Activated CD8-positive, alpha-beta T cell treated with anti-CD3 and anti-CD28 coated beads for 36 hours (primary cell): ENCODE results near the gene FNIP2. TPM values are rescaled to one million over a fixed set of nuclear protein-coding genes. Genes with fewer than 3 reads are reported as not detected.

Source experiments
- ATAC-seq: fragments of 200-7000 bp; cut with Tn5 transposase; one replicate; pipeline ENCODE4 v1.10.0; 2021; ENCODE audit warnings: mild to moderate bottlenecking, moderate library complexity
- CTCF ChIA-PET: fragments of 350-600 bp; sonication (Branson Sonifier 250); formaldehyde crosslinking; loops from one replicate; lab custom pipeline; 2021; ENCODE audit warnings: antibody characterized with exemption; lab: Charles Lee
- POLR2A ChIA-PET: fragments of 350-600 bp; sonication (Branson Sonifier 250); formaldehyde crosslinking; loops from one replicate; lab custom pipeline; 2021; ENCODE audit warnings: antibody characterized with exemption; lab: Charles Lee
- DNase-seq: peaks from one replicate; pipeline ENCODE4 v3.0.0-alpha.2; 2020
- H3K27ac Mint-ChIP-seq: one replicate; pipeline ENCODE4 v1.8.0; 2021; ENCODE audit warnings: mild to moderate bottlenecking, mixed read lengths
- H3K27me3 Mint-ChIP-seq: one replicate; pipeline ENCODE4 v1.8.0; 2021; ENCODE audit warnings: mixed read lengths
- H3K36me3 Mint-ChIP-seq: one replicate; pipeline ENCODE4 v1.8.0; 2021; ENCODE audit warnings: low read depth, mixed read lengths
- H3K4me1 Mint-ChIP-seq: one replicate; pipeline ENCODE4 v1.8.0; 2021; ENCODE audit warnings: low read depth, mixed read lengths
- H3K4me3 Mint-ChIP-seq: one replicate; pipeline ENCODE4 v1.8.0; 2021; ENCODE audit warnings: mild to moderate bottlenecking, moderate library complexity, mixed read lengths
- H3K9me3 Mint-ChIP-seq: one replicate; pipeline ENCODE4 v1.8.0; 2021; ENCODE audit warnings: mixed read lengths
- CTCF ChIP-seq: fragments of 200-600 bp; IDR thresholded peaks from one replicate; pipeline ENCODE4 v1.8.0; 2022; ENCODE audit warnings: antibody characterized with exemption, mild to moderate bottlenecking
- intact Hi-C: fragments of 100-400 bp; cut with micrococcal nuclease; formaldehyde crosslinking; loops from one replicate; pipeline ENCODE4 v1.10.0; 2022
- total RNA-seq, 2 experiments: library from RNA; stranded (reverse); gene quantifications; one replicate each; pipeline ENCODE4 v1.2.3, GENCODE V29; 2021

FNIP2 gene
- total RNA-seq, 2 experiments from 2014 or later: 11.2 to 11.7 TPM

- Mint-ChIP-seq H3K27ac (no peak overlapping the region), H3K9me3 (no peaks in the 10 kb centered on the region), H3K4me3 (no peak overlapping the region), H3K27me3 (no peaks in the 10 kb centered on the region), H3K4me1 (peaks cover 32% of the 10 kb centered on the region), H3K36me3 (no peaks in the 10 kb centered on the region)
- ATAC-seq (no peak), DNase-seq (no peak)
- ChIA-PET POLR2A (interaction anchor here (0.6 kb wide), 1 partner anchor 295 kb away, joined by 3 read pairs; no protein-coding TSS in a partner anchor), CTCF (interaction anchor here (0.7 to 1.5 kb wide), 2 partner anchors 64 to 418 kb away, joined by 3 read pairs; no protein-coding TSS in a partner anchor)
- no peak for TF ChIP-seq CTCF
- intact Hi-C loops: no loop called here
Measured at GRCh38 chr4:158782551-158783360, 13.9 kb downstream of the FNIP2 start.

GRCh38 chr4:158783785-158784184 lies 15.0 kb downstream of the FNIP2 start:
- Mint-ChIP-seq H3K36me3 (no peaks in the 10 kb centered on the region), H3K4me1 (peaks cover 28% of the 10 kb centered on the region), H3K4me3 (no peak overlapping the region), H3K27ac (no peak overlapping the region), H3K27me3 (no peaks in the 10 kb centered on the region), H3K9me3 (no peaks in the 10 kb centered on the region)
- DNase-seq: no peak
- CTCF ChIA-PET: no interaction called here
- POLR2A ChIA-PET: no interaction called here
- no peak for TF ChIP-seq CTCF
- intact Hi-C loops: no loop called here
- ATAC-seq: no peak

GRCh38 chr4:158785718-158786117 lies 16.9 kb downstream of the FNIP2 start:
- Mint-ChIP-seq H3K4me1 (peaks cover 27% of the 10 kb centered on the region), H3K36me3 (no peaks in the 10 kb centered on the region), H3K9me3 (no peaks in the 10 kb centered on the region), H3K4me3 (no peak overlapping the region), H3K27me3 (no peaks in the 10 kb centered on the region), H3K27ac (no peak overlapping the region)
- intact Hi-C loops: no loop called here
- no peak for DNase-seq
- TF ChIP-seq CTCF: no peak
- ChIA-PET CTCF (no interaction called here), POLR2A (no interaction called here)
- ATAC-seq: no peak

- intact Hi-C loops: no loop called here
- no peak for ATAC-seq
- Mint-ChIP-seq H3K36me3 (no peaks in the 10 kb centered on the region), H3K4me1 (peaks cover 27% of the 10 kb centered on the region), H3K4me3 (no peak overlapping the region), H3K27me3 (no peaks in the 10 kb centered on the region), H3K9me3 (no peaks in the 10 kb centered on the region), H3K27ac (no peak overlapping the region)
- POLR2A ChIA-PET: no interaction called here
- TF ChIP-seq CTCF: no peak
- no peak for DNase-seq
- CTCF ChIA-PET: no interaction called here
Measured at GRCh38 chr4:158786121-158786601, 17.3 kb downstream of the FNIP2 start.

GRCh38 chr4:158786955-158787354 lies 18.1 kb downstream of the FNIP2 start:
- ATAC-seq (no peak), DNase-seq (no peak)
- no peaks in the 10 kb centered on the region for H3K36me3 Mint-ChIP-seq
- no peak overlapping the region for H3K4me3 Mint-ChIP-seq
- CTCF ChIA-PET: no interaction called here
- H3K4me1 Mint-ChIP-seq: peaks cover 26% of the 10 kb centered on the region
- H3K27ac Mint-ChIP-seq: no peak overlapping the region
- intact Hi-C loops: no loop called here
- H3K9me3 Mint-ChIP-seq: no peaks in the 10 kb centered on the region
- TF ChIP-seq CTCF: no peak
- no peaks in the 10 kb centered on the region for H3K27me3 Mint-ChIP-seq
- POLR2A ChIA-PET: no interaction called here
